HepG2 (cell line): Measurements from ENCODE around the gene ETV5. TPM values are rescaled to one million over a fixed set of nuclear protein-coding genes. Genes with fewer than 3 reads are reported as not detected.

Experiments
- ATAC-seq: fragments of 200-7000 bp; cut with Tn5 transposase; 3 replicates; pipeline ENCODE4 v1.9.1; 2020; ENCODE audit warnings: mild to moderate bottlenecking, moderate library complexity
- BruUV-seq: library from RNA; stranded (reverse); fragments of 400-500 nt; replicated peaks from 2 replicates; lab custom pipeline; 2021; lab: Mats Ljungman, UMichigan
- CTCF ChIA-PET: fragments of 300-600 bp; formaldehyde crosslinking; extraction: SDS; loops from one replicate; lab custom pipeline; 2021; ENCODE audit warnings: low total read pairs, inconsistent platforms, low intra/inter-chr PET ratio; lab: Yijun Ruan, JAX
- POLR2A ChIA-PET: fragments of 350-600 bp; sonication (Branson Sonifier 250); formaldehyde crosslinking; loops from one replicate; lab custom pipeline; 2020; ENCODE audit warnings: antibody characterized with exemption, inconsistent platforms; lab: Yijun Ruan, JAX
- DNase-seq: peaks from one replicate; pipeline ENCODE4 v3.0.0-alpha.2; 2015; ENCODE audit warnings: low spot score
- FAIRE-seq: peaks from 3 replicates; lab custom pipeline; 2011; peaks lifted over from hg19 to GRCh38; lab: Jason Lieb, UNC
- H2AFZ ChIP-seq: one replicate; pipeline ENCODE4 v1.6.1; 2011; ENCODE audit warnings: low read length, inconsistent platforms
- H3K27ac ChIP-seq: fragments of 300-600 bp; 3 replicates; pipeline ENCODE4 v1.8.0; 2011; ENCODE audit warnings: mixed run types, mild to moderate bottlenecking, mixed read lengths, low read length, inconsistent platforms; ENCODE audit not compliant: insufficient read depth; ENCODE audit errors: extremely low read length
- H3K27me3 ChIP-seq, 2 experiments: fragments of 200-600 bp in 1 of 2; 2 replicates in 1 of 2; 3 replicates in 1 of 2; pipeline versions ENCODE4 v1.6.0 to v1.8.0; 2011; ENCODE audit warnings: low read length in 2 of 2, mild to moderate bottlenecking in 2 of 2, moderate library complexity in 2 of 2, inconsistent platforms in 1 of 2; ENCODE audit not compliant: insufficient read depth in 2 of 2, control insufficient read depth in 1 of 2
- H3K36me3 ChIP-seq, 2 experiments: fragments of 200-600 bp in 1 of 2; replicated peaks in 1 of 2; 2 replicates in 1 of 2; 3 replicates in 1 of 2; pipeline versions ENCODE4 v1.5.1 to v1.8.0; 2011; ENCODE audit warnings: low read length in 2 of 2, inconsistent platforms in 1 of 2; ENCODE audit not compliant: insufficient read depth in 2 of 2, control insufficient read depth in 1 of 2
- H3K4me1 ChIP-seq: 2 replicates; pipeline ENCODE4 v1.5.1; 2012; ENCODE audit warnings: low read length, inconsistent platforms; ENCODE audit not compliant: insufficient read depth
- H3K4me2 ChIP-seq: 2 replicates; pipeline ENCODE4 v1.6.0; 2011; ENCODE audit warnings: low read depth, low read length, inconsistent platforms
- H3K4me3 ChIP-seq, 3 experiments: fragments of 200-600 bp in 1 of 3; sonication (generic), shearing (Covaris generic) in 1 of 3; replicated peaks in 1 of 3; 2 replicates each; pipeline ENCODE4 v1.5.1; 2011 to 2016; ENCODE audit warnings: low read length in 3 of 3, inconsistent platforms in 2 of 3, low read depth in 2 of 3, mild to moderate bottlenecking in 2 of 3, control low read depth in 1 of 3, mixed read lengths in 1 of 3; ENCODE audit not compliant: insufficient read depth in 1 of 3
- H3K79me2 ChIP-seq: one replicate; pipeline ENCODE4 v1.6.1; 2011; ENCODE audit warnings: low read length, inconsistent platforms; ENCODE audit not compliant: insufficient read depth
- H3K9ac ChIP-seq: 2 replicates; pipeline ENCODE4 v1.6.0; 2011; ENCODE audit warnings: mild to moderate bottlenecking, low read depth, low read length, inconsistent platforms; ENCODE audit not compliant: insufficient read depth
- H3K9me3 ChIP-seq: 2 replicates; pipeline ENCODE4 v1.5.1; 2012; ENCODE audit warnings: mild to moderate bottlenecking, low read length
- H4K20me1 ChIP-seq: 2 replicates; pipeline ENCODE4 v1.6.0; 2011; ENCODE audit warnings: inconsistent platforms, mild to moderate bottlenecking, low read length, moderate library complexity; ENCODE audit not compliant: insufficient read depth
- ELF3 ChIP-seq: IDR thresholded peaks from 2 replicates; pipeline ENCODE4 v1.6.1; 2016; ENCODE audit warnings: missing genetic modification reagents, missing compliant biosample characterization
- MBNL3 ChIP-seq: fragments of 250-450 bp; sonication (Bioruptor Pico); conservative IDR thresholded peaks from 2 replicates; pipeline ENCODE4 v1.8.0; 2022; ENCODE audit warnings: mild to moderate bottlenecking, inconsistent platforms
- MXI1 ChIP-seq: IDR thresholded peaks from 3 replicates; pipeline ENCODE4 v1.6.1; 2012; ENCODE audit warnings: low read depth, low read length, inconsistent platforms, borderline replicate concordance
- PAX8 ChIP-seq: sonication (generic); formaldehyde crosslinking; IDR thresholded peaks from 2 replicates; pipeline ENCODE4 v1.8.0; 2022; ENCODE audit warnings: mild to moderate bottlenecking, missing genetic modification reagents, borderline replicate concordance
- SP2 ChIP-seq: sonication (generic); formaldehyde crosslinking; IDR thresholded peaks from 2 replicates; pipeline ENCODE4 v1.5.1; 2020; ENCODE audit warnings: mild to moderate bottlenecking, missing genetic modification reagents
- SRSF9 ChIP-seq: fragments of 200-400 bp; formaldehyde crosslinking; IDR thresholded peaks from 2 replicates; pipeline ENCODE4 v1.6.1; 2018; ENCODE audit warnings: borderline replicate concordance, mild to moderate bottlenecking, low read depth, low read length; ENCODE audit not compliant: insufficient read depth, poor library complexity, severe bottlenecking
- TOPORS ChIP-seq: sonication (generic); formaldehyde crosslinking; IDR thresholded peaks from 2 replicates; pipeline ENCODE4 v1.8.0; 2023; ENCODE audit warnings: mild to moderate bottlenecking, missing genetic modification reagents
- ZBTB3 ChIP-seq: sonication (generic); formaldehyde crosslinking; IDR thresholded peaks from 2 replicates; pipeline ENCODE4 v1.4.0; 2020; ENCODE audit warnings: low read depth, mild to moderate bottlenecking, moderate library complexity, missing genetic modification reagents, borderline replicate concordance
- ZEB1 ChIP-seq: IDR thresholded peaks from 2 replicates; pipeline ENCODE4 v1.6.1; 2012; ENCODE audit warnings: mild to moderate bottlenecking, low read depth, inconsistent platforms; ENCODE audit not compliant: insufficient replicate concordance
- ZNF10 ChIP-seq: sonication (generic); formaldehyde crosslinking; IDR thresholded peaks from 2 replicates; pipeline ENCODE4 v1.4.0; 2020; ENCODE audit warnings: mild to moderate bottlenecking, low read depth, missing genetic modification reagents, borderline replicate concordance
- ZNF430 ChIP-seq: sonication (generic); formaldehyde crosslinking; IDR thresholded peaks from 2 replicates; pipeline ENCODE4 v1.9.0; 2021; ENCODE audit warnings: mild to moderate bottlenecking, missing genetic modification reagents
- ZNF432 ChIP-seq: sonication (generic); formaldehyde crosslinking; IDR thresholded peaks from 2 replicates; pipeline ENCODE4 v1.5.0; 2020; ENCODE audit warnings: missing genetic modification reagents, mild to moderate bottlenecking, borderline replicate concordance
- ZNF598 ChIP-seq: sonication (generic); formaldehyde crosslinking; IDR thresholded peaks from 2 replicates; pipeline ENCODE4 v1.5.1; 2020; ENCODE audit warnings: mild to moderate bottlenecking, missing genetic modification reagents, borderline replicate concordance
- ZNF879 ChIP-seq: sonication (generic); formaldehyde crosslinking; IDR thresholded peaks from 2 replicates; pipeline ENCODE4 v1.8.1; 2023; ENCODE audit warnings: missing genetic modification reagents
- in situ Hi-C: cut with HindIII; loops from 2 replicates; pipeline ENCODE4 v1.10.0; 2017; ENCODE audit warnings: low pct_unique_long_range_greater_than_20kb; ENCODE audit not compliant: extremely low pct_ligation_motif_present
- intact Hi-C: fragments of 100-400 bp; cut with micrococcal nuclease; formaldehyde crosslinking; loops from one replicate; pipeline ENCODE4 v1.10.0; 2022; ENCODE audit not compliant: unreplicated experiment
- polyA plus RNA-seq, 8 experiments: library from polyadenylated mRNA; depleted of rRNA in 3 of 8; stranded (reverse) in 7 of 8; unstranded in 1 of 8; fragments of >200 nt; fragmentation: Illumina TruSeq in 4 of 8; extraction: Trizol in 4 of 8; gene quantifications; 2 replicates each; pipeline versions ENCODE4 v1.2.1 to v1.2.3, GENCODE V29; 2011 to 2016; ENCODE audit warnings: low read depth in 4 of 8, missing spikeins in 1 of 8, mixed read lengths in 1 of 8; ENCODE audit not compliant: insufficient read depth in 1 of 8
- total RNA-seq, 5 experiments: library from RNA; depleted of rRNA; stranded (reverse); fragments of >200 nt; fragmentation: Illumina TruSeq; extraction: Trizol; gene quantifications; 2 replicates each; pipeline ENCODE4 v1.2.3, GENCODE V29; 2016; ENCODE audit warnings: low read depth in 1 of 5
- TF ChIP-seq, protein P1 (sequence below): IDR thresholded peaks from 2 replicates; pipeline ENCODE4 v1.6.1; 2012; ENCODE audit warnings: low read length, improper control_type of control experiment
- TF ChIP-seq, protein P2 (sequence below): sonication (generic); formaldehyde crosslinking; IDR thresholded peaks from 2 replicates; pipeline ENCODE4 v1.4.0; 2020; ENCODE audit warnings: missing genetic modification reagents
- TF ChIP-seq, protein P3 (sequence below): sonication (generic); formaldehyde crosslinking; IDR thresholded peaks from 2 replicates; pipeline ENCODE4 v1.5.0; 2020; ENCODE audit warnings: mild to moderate bottlenecking, missing genetic modification reagents

Gene ETV5
- total and polyA plus RNA-seq, 2 of the 13 experiments (the other 11 are each of a cell fraction or from before 2014, with no cell fraction given), result 52.9 to 57.2 TPM

DNA sequence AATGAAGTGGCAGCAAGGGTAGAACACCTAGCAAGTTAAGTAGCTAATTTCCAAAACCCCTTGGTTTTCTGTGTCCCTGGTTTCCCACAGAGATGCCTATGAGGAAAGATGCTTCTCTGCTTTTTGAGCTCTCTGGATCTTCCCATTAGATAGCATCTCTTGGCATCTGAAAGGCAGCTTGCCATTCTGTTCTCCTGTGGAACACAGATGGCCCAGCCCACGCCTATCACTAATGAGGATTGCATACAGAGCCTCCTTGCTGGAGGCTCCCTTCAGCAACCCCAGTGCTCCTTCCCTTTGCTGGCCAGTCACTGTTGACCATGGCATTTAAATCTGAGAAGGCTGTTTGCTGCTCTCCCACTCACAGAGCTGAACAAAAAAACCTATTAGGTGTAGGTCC is 34.4 kb upstream of the ETV5 start (continued):
- TF ChIP-seq, protein P1, sequence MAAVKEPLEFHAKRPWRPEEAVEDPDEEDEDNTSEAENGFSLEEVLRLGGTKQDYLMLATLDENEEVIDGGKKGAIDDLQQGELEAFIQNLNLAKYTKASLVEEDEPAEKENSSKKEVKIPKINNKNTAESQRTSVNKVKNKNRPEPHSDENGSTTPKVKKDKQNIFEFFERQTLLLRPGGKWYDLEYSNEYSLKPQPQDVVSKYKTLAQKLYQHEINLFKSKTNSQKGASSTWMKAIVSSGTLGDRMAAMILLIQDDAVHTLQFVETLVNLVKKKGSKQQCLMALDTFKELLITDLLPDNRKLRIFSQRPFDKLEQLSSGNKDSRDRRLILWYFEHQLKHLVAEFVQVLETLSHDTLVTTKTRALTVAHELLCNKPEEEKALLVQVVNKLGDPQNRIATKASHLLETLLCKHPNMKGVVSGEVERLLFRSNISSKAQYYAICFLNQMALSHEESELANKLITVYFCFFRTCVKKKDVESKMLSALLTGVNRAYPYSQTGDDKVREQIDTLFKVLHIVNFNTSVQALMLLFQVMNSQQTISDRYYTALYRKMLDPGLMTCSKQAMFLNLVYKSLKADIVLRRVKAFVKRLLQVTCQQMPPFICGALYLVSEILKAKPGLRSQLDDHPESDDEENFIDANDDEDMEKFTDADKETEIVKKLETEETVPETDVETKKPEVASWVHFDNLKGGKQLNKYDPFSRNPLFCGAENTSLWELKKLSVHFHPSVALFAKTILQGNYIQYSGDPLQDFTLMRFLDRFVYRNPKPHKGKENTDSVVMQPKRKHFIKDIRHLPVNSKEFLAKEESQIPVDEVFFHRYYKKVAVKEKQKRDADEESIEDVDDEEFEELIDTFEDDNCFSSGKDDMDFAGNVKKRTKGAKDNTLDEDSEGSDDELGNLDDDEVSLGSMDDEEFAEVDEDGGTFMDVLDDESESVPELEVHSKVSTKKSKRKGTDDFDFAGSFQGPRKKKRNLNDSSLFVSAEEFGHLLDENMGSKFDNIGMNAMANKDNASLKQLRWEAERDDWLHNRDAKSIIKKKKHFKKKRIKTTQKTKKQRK, result no peak
- TF ChIP-seq PAX8 (CRISPR knock-in tag) (no peak), ZNF879 (CRISPR knock-in tag) (no peak)

DNA sequence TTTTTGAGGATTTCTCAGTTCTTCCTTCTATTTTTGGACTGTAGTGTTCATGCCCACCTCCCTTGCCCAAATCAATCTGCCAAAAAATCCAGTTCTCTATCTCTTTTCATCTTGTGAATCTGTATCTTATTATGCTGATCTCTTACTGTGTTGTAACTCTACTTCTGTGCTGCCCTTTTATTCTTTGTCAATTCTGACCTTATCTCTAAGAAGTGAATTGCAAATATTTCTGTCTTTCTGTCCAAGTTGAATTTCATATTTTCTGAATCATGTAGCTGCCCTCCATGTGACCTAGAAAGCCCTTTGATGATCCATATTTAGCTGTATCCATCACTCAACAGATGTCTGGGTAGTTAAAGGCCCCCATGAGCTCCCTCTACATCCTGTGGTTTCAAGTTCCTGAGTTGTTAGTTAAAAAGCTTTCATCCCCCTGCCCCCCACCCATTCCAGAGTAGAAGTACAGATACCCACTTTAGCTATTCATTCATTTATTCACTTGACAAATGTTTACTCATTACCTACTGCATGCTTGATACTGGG is 33.6 kb upstream of the ETV5 start:
- Histone ChIP-seq H4K20me1 (no peaks in the 10 kb centered on the region), H3K27me3 (no peaks in the 10 kb centered on the region), H3K4me2 (no peak overlapping the region), H3K9ac (no peak overlapping the region), H3K36me3 (no peaks in the 10 kb centered on the region), H3K27ac (no peak overlapping the region), H3K4me1 (no peaks in the 10 kb centered on the region), H2AFZ (no peak overlapping the region), H3K4me3 (no peak overlapping the region), H3K9me3 (no peaks in the 10 kb centered on the region), H3K79me2 (no peaks in the 10 kb centered on the region)
- no TSS peak for BruUV-seq
- intact Hi-C loops (no loop called here), in situ Hi-C loops (no loop called here)
- POLR2A ChIA-PET, result no interaction called here
- FAIRE-seq (no peak), DNase-seq (no peak), ATAC-seq (no peak)
- CTCF ChIA-PET, result no interaction called here
- TF ChIP-seq ZEB1, result no peak
- no peak for TF ChIP-seq ZNF598 (CRISPR knock-in tag)
- no peak for TF ChIP-seq SP2 (CRISPR knock-in tag)
- TF ChIP-seq ZNF10, result no peak
- TF ChIP-seq MXI1, result no peak
- TF ChIP-seq TOPORS, result no peak
- TF ChIP-seq SRSF9, result no peak
- no peak for TF ChIP-seq ZNF430 (CRISPR knock-in tag)
- TF ChIP-seq, protein P2, sequence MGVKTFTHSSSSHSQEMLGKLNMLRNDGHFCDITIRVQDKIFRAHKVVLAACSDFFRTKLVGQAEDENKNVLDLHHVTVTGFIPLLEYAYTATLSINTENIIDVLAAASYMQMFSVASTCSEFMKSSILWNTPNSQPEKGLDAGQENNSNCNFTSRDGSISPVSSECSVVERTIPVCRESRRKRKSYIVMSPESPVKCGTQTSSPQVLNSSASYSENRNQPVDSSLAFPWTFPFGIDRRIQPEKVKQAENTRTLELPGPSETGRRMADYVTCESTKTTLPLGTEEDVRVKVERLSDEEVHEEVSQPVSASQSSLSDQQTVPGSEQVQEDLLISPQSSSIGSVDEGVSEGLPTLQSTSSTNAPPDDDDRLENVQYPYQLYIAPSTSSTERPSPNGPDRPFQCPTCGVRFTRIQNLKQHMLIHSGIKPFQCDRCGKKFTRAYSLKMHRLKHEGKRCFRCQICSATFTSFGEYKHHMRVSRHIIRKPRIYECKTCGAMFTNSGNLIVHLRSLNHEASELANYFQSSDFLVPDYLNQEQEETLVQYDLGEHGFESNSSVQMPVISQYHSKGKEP (CRISPR knock-in tag), result no peak
- no peak for TF ChIP-seq ZNF432 (CRISPR knock-in tag)
- TF ChIP-seq, protein P3, sequence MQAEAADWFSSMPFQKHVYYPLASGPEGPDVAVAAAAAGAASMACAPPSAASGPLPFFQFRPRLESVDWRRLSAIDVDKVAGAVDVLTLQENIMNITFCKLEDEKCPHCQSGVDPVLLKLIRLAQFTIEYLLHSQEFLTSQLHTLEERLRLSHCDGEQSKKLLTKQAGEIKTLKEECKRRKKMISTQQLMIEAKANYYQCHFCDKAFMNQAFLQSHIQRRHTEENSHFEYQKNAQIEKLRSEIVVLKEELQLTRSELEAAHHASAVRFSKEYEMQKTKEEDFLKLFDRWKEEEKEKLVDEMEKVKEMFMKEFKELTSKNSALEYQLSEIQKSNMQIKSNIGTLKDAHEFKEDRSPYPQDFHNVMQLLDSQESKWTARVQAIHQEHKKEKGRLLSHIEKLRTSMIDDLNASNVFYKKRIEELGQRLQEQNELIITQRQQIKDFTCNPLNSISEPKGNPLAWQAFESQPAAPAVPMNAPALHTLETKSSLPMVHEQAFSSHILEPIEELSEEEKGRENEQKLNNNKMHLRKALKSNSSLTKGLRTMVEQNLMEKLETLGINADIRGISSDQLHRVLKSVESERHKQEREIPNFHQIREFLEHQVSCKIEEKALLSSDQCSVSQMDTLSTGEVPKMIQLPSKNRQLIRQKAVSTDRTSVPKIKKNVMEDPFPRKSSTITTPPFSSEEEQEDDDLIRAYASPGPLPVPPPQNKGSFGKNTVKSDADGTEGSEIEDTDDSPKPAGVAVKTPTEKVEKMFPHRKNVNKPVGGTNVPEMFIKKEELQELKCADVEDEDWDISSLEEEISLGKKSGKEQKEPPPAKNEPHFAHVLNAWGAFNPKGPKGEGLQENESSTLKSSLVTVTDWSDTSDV (CRISPR knock-in tag), result no peak
- no peak for TF ChIP-seq ZBTB3
- no peak for TF ChIP-seq ELF3 (CRISPR knock-in tag)
- no peak for TF ChIP-seq MBNL3 (CRISPR knock-in tag)
